ENCODE results near the gene CCDC126.

GRCh38 chr7:23616593-23616992, 19.4 kb downstream of the CCDC126 start:
- no peak for TF ChIP-seq REST (IDR thresholded peaks at IDR 0.05; ENCODE audit: unreplicated experiment)
- TF ChIP-seq CTCF (conservative IDR thresholded peaks at IDR 0.05; ENCODE audit: low read depth in 2 of 2): no peak
- no peak for TF ChIP-seq POLR2AphosphoS5 (IDR thresholded peaks at IDR 0.05; ENCODE audit: low read depth)
- TF ChIP-seq EZH2 (IDR thresholded peaks at IDR 0.05; ENCODE audit: low read depth, unreplicated experiment): no peak
- TF ChIP-seq ZNF331 (CRISPR knock-in tag; IDR thresholded peaks at IDR 0.05; ENCODE audit: low read depth): no peak
- no peak for TF ChIP-seq NANOG (IDR thresholded peaks at IDR 0.05; ENCODE audit: borderline replicate concordance)
- TF ChIP-seq EZH2phosphoT487 (IDR thresholded peaks at IDR 0.05; ENCODE audit: unreplicated experiment): no peak
- TF ChIP-seq ETS1 (IDR thresholded peaks at IDR 0.05): no peak
- no peak for TF ChIP-seq STAT1 (IDR thresholded peaks at IDR 0.05; ENCODE audit: unreplicated experiment)
